ENCODE data around the gene CACNA2D3.
"Not testable (repeated sequence)": the region's sequence is repeated elsewhere in the genome, so short reads cannot be mapped to it uniquely, and the experiment has no call there.

The CACNA2D3 gene

GRCh38 chr3:54621184-54621583, 498.8 kb downstream of the CACNA2D3 start:
- H3K4me3 Mint-ChIP-seq: no peak overlapping the region
- H3K27ac Mint-ChIP-seq: no peak overlapping the region
- H3K4me1 Mint-ChIP-seq (ENCODE audit: low read depth): no peaks in the 10 kb centered on the region
- no peaks in the 10 kb centered on the region for H3K9me3 Mint-ChIP-seq (ENCODE audit: low read depth)
- H3K27me3 Mint-ChIP-seq: peaks cover 4% of the 10 kb centered on the region
- H3K36me3 Mint-ChIP-seq: no peaks in the 10 kb centered on the region

- H3K36me3 Mint-ChIP-seq: no peaks in the 10 kb centered on the region
- H3K4me3 Mint-ChIP-seq: no peak overlapping the region
- no peaks in the 10 kb centered on the region for H3K9me3 Mint-ChIP-seq (ENCODE audit: low read depth)
- peaks cover 4% of the 10 kb centered on the region for H3K27me3 Mint-ChIP-seq
- H3K27ac Mint-ChIP-seq: no peak overlapping the region
- H3K4me1 Mint-ChIP-seq (ENCODE audit: low read depth): no peaks in the 10 kb centered on the region
Measured at GRCh38 chr3:54622678-54623077, 500.3 kb downstream of the CACNA2D3 start.

- Mint-ChIP-seq H3K27ac (no peak overlapping the region), H3K27me3 (peaks cover 2% of the 10 kb centered on the region), H3K4me3 (no peak overlapping the region), H3K36me3 (no peaks in the 10 kb centered on the region), H3K4me1 (ENCODE audit: low read depth) (no peaks in the 10 kb centered on the region), H3K9me3 (ENCODE audit: low read depth) (no peaks in the 10 kb centered on the region)
Measured at GRCh38 chr3:54625805-54626787, 503.7 kb downstream of the CACNA2D3 start.

DNA sequence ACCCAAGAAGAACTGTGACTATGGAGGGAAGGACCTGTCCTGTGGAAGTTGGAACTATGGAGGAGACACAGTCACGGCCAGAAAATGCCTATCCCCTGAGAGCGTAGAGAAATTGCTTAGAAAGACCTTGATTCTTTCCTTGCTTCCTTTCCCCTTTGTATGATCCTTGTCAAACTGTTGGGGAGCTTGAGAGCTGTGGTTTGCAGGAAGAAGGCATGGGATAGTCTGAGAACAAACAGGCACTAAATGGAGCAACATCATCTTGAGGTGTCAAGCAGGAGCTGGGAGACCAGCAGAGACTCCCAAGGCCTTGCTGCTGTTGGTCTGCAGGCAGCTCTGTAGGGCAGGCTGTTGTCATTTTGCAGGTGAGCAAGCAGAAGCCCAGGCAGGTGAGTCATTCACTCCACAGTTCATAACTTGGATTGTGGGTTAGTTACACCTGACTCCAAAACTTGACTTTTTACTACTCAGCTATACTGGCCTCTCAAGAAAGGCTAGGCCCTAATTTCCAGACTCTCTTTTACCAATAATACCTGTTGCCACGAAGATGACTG, 506.6 kb downstream of the CACNA2D3 start:
- Mint-ChIP-seq H3K4me1 (ENCODE audit: low read depth) (no peaks in the 10 kb centered on the region), H3K36me3 (no peaks in the 10 kb centered on the region), H3K9me3 (ENCODE audit: low read depth) (no peaks in the 10 kb centered on the region), H3K4me3 (no peak overlapping the region), H3K27ac (no peak overlapping the region), H3K27me3 (no peaks in the 10 kb centered on the region)

DNA sequence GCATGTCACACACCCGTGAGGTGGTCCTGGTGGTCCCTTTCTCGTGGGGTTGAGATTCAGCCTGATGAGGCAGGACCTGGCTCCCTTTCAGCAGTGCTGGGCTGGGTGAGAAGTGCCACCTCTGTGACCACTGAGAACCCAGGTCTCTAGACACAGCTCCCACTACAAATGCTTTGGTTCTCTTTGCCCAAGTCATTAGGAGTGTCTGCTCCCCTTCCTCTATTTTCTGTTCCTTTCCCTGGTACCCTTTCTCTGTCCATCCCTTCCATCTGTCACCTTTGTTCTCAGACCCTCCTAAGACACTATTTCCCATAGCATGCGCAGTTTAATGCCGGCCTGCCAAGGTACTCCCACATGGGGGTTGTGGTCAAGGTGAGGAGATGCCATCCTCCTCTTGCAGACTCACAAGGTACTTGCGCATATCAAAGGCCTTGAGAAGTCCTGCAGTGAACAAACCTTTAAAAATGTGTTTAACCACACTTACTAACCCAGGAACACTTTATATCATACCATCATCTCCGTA, 507.8 kb downstream of the CACNA2D3 start:
- no peak overlapping the region for H3K27ac Mint-ChIP-seq
- no peaks in the 10 kb centered on the region for H3K9me3 Mint-ChIP-seq (ENCODE audit: low read depth)
- H3K4me1 Mint-ChIP-seq (ENCODE audit: low read depth): no peaks in the 10 kb centered on the region
- H3K27me3 Mint-ChIP-seq: no peaks in the 10 kb centered on the region
- H3K36me3 Mint-ChIP-seq: no peaks in the 10 kb centered on the region
- no peak overlapping the region for H3K4me3 Mint-ChIP-seq

DNA sequence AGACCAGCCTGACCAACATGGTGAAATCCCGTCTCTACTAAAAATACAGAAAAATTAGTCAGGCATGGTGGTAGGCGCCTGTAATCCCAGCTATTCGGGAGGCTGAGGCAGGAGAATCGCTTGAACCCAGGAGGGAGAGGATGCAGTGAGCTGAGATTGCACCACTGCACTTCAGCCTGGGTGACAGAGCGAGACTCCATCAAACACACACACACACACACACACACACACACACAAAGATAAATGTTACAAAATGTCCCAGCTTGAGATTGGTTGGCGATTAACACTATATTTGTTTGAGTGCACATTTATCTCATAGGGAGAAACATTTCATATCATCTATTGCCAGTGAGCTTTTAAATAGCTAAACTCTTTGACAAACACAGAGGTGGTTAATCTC, 508.6 kb downstream of the CACNA2D3 start:
- H3K9me3 Mint-ChIP-seq (ENCODE audit: low read depth); H3K27ac Mint-ChIP-seq: not testable (repeated sequence)

GRCh38 chr3:54631516-54632325, 509.4 kb downstream of the CACNA2D3 start:
- no peak overlapping the region for H3K27ac Mint-ChIP-seq
- H3K9me3 Mint-ChIP-seq (ENCODE audit: low read depth): no peaks in the 10 kb centered on the region
- H3K36me3 Mint-ChIP-seq: no peaks in the 10 kb centered on the region
- no peaks in the 10 kb centered on the region for H3K4me1 Mint-ChIP-seq (ENCODE audit: low read depth)
- H3K27me3 Mint-ChIP-seq: no peaks in the 10 kb centered on the region
- H3K4me3 Mint-ChIP-seq: no peak overlapping the region

More for the DNA sequence above, 508.6 kb downstream of the CACNA2D3 start:
- not testable (repeated sequence) for H3K27me3 Mint-ChIP-seq; H3K36me3 Mint-ChIP-seq; H3K4me3 Mint-ChIP-seq; H3K4me1 Mint-ChIP-seq (ENCODE audit: low read depth)

DNA sequence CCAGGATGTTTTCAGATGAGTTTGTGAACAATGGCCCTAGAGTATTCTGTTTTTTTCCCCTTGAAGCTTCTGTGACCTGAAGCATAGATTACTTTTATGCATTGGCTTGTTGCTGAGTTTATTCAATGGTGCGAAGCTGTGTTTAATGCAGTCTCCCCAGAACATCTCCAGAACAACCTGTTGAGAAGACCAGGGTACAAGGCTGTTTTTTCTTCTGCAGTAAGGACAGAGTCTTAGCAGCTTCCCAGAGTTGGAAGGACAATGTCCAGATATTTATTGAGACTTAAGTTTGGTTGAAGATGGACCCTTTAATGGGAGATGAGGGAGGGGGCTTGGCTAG, 509.9 kb downstream of the CACNA2D3 start:
- Mint-ChIP-seq H3K4me1 (ENCODE audit: low read depth) (no peaks in the 10 kb centered on the region), H3K27me3 (no peaks in the 10 kb centered on the region), H3K36me3 (no peaks in the 10 kb centered on the region), H3K4me3 (no peak overlapping the region), H3K9me3 (ENCODE audit: low read depth) (no peaks in the 10 kb centered on the region), H3K27ac (no peak overlapping the region)

DNA sequence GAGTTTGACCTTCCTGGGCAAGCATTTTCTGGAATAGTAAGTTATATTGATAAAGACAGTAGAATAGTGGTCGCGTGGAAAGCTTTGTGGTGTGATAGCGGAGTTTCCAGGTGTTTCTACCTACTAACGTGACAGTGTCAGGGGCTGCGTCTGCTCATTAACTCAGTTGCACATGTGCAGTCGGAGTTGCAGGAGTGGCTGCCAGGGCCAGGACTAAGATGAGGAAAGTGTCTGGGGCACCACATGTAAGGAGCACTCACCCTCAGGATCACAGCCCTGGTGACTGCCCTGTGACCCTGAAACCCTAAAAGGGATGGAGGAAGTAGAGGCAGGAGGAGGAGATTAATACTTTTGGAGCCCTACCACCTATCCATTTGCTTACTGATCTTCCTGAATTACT, 510.5 kb downstream of the CACNA2D3 start:
- Mint-ChIP-seq H3K27ac (no peak overlapping the region), H3K4me1 (ENCODE audit: low read depth) (no peaks in the 10 kb centered on the region), H3K9me3 (ENCODE audit: low read depth) (no peaks in the 10 kb centered on the region), H3K27me3 (no peaks in the 10 kb centered on the region), H3K4me3 (no peak overlapping the region), H3K36me3 (no peaks in the 10 kb centered on the region)

- Mint-ChIP-seq H3K36me3 (no peaks in the 10 kb centered on the region), H3K27ac (no peak overlapping the region), H3K4me1 (ENCODE audit: low read depth) (no peaks in the 10 kb centered on the region), H3K4me3 (no peak overlapping the region), H3K27me3 (peaks cover 3% of the 10 kb centered on the region), H3K9me3 (ENCODE audit: low read depth) (no peaks in the 10 kb centered on the region)
Measured at GRCh38 chr3:54633444-54634121, 511.2 kb downstream of the CACNA2D3 start.

DNA sequence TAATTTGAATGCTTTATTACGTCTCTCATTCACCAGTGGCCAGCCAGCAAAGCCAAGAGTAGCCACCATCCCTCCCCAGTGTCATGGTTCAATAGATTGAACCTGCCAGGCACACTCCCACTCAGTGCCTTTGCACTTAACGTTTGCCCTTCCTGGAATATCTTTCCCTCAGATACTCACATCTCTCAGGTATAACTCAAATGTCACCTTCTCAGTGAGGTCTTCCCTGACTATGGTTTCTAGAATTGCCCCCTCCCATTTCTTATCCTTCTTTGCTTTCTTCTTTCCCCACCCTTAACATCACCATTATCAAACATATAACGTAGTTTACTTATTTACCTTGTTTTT, 511.7 kb downstream of the CACNA2D3 start:
- no peaks in the 10 kb centered on the region for H3K4me1 Mint-ChIP-seq (ENCODE audit: low read depth)
- H3K27me3 Mint-ChIP-seq: peaks cover 7% of the 10 kb centered on the region
- H3K9me3 Mint-ChIP-seq (ENCODE audit: low read depth): no peaks in the 10 kb centered on the region
- H3K4me3 Mint-ChIP-seq: no peak overlapping the region
- no peak overlapping the region for H3K27ac Mint-ChIP-seq
- H3K36me3 Mint-ChIP-seq: no peaks in the 10 kb centered on the region

DNA sequence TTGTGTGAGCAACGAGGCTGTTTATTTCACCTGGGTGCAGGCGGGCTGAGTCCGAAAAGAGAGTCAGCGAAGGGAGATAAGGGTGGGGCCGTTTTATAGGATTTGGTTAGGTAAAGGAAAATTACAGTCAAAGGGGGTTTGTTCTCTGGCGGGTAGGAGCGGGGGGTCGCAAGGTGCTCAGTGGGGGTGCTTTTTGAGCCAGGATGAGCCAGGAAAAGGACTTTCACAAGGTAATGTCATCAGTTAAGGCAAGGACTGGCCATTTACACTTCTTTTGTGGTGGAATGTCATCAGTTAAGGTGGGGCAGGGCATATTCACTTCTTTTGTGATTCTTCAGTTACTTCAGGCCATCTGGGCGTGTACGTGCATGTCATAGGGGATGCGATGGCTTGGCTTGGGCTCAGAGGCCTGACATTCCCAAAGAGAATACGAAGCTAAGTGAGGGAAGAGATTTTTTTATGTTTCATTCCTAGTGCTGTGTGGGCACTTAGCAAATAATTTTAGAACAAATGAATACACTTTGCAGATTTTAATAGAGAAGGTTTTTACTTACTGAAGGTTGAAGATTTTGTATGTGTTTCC, 517.5 kb downstream of the CACNA2D3 start:
- H3K36me3 Mint-ChIP-seq; H3K9me3 Mint-ChIP-seq (ENCODE audit: low read depth); H3K27ac Mint-ChIP-seq; H3K4me3 Mint-ChIP-seq; H3K4me1 Mint-ChIP-seq (ENCODE audit: low read depth): not testable (repeated sequence)
- peaks cover 13% of the 10 kb centered on the region for H3K27me3 Mint-ChIP-seq

DNA sequence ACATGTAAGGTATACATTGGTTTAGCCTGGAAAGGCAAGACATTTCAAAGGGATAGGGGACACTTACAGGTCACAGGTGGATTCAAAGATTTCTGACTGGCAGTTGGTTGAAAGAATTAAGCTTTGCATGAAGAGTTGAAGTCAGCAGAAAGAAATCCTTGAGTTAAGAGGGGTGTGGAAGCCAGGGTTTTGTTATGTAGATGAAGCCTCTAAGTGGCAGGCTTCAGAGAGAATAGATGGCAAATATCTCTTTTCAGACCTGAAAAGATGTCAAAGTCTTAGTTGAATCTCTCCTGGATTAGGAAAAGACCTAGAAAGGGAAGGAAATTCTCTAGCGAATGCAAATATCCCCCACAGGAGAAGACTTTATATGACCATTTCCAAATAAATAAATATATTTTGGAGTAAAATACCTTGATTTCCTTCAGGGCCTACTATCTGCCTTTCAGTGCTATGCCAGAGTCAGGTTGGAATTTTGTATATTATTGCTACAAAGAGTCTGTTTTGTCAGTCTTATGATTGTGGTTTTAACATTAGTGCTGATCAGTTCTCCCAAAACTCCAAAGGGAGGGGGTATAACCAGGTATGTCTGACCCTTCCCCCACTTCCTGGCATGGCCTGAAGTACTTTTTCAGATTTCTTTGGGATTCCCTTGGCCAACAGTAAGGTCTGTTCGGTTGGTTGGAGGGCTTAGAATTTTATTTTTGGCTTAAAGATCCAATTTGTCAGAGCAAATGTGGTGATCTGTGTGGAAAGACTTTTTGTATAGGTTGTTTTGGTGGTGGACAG, 519.1 kb downstream of the CACNA2D3 start:
- H3K27ac Mint-ChIP-seq: no peak overlapping the region

DNA sequence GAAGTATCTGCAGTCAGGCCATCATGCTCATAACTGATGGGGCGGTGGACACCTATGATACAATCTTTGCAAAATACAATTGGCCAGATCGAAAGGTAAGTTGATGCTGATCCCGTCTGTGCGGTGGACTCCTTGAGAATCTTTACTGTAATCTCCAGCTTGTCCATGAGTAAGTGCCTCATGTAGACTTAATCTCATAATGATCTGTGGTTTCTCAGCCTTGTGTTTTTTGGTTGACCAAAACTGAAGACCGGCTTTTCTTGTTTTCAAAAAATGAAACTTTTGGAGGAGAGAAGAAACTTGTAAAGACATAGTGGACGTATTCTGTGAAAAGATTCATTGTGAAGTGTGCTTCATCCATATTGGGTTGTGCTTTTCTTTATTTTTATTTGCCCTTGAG, 519.8 kb downstream of the CACNA2D3 start:
- Mint-ChIP-seq H3K4me3 (no peak overlapping the region), H3K27ac (no peak overlapping the region), H3K4me1 (ENCODE audit: low read depth) (no peaks in the 10 kb centered on the region), H3K27me3 (peaks cover 13% of the 10 kb centered on the region), H3K36me3 (no peaks in the 10 kb centered on the region), H3K9me3 (ENCODE audit: low read depth) (peaks cover 8% of the 10 kb centered on the region)

More for the DNA sequence above, 519.1 kb downstream of the CACNA2D3 start:
- Mint-ChIP-seq H3K36me3 (no peaks in the 10 kb centered on the region), H3K9me3 (ENCODE audit: low read depth) (peaks cover 7% of the 10 kb centered on the region), H3K4me3 (no peak overlapping the region), H3K27me3 (peaks cover 13% of the 10 kb centered on the region), H3K4me1 (ENCODE audit: low read depth) (no peaks in the 10 kb centered on the region)
